H1 (cell line): ENCODE measurements around the gene G3BP1. TPM values are rescaled to one million over a fixed set of nuclear protein-coding genes. Genes with fewer than 3 reads are reported as not detected.
A peak's percentile ranks its signal among the peaks of the same experiment; 100 is the strongest.

Experiments
- CTCF ChIA-PET: fragments of 300-600 bp; sonication (Branson Sonifier 250); formaldehyde crosslinking; loops from one replicate; lab custom pipeline; 2021; ENCODE audit not compliant: partially characterized antibody; lab: Charles Lee
- POLR2A ChIA-PET: fragments of 300-600 bp; sonication (Branson Sonifier 250); formaldehyde crosslinking; loops from one replicate; lab custom pipeline; 2021; ENCODE audit warnings: inconsistent platforms; ENCODE audit not compliant: partially characterized antibody; lab: Charles Lee
- DNase-seq, 2 experiments: peaks; one replicate each; pipeline versions ENCODE4 v3.0.0 to v3.0.0-alpha.2; 2010 to 2022; ENCODE audit warnings: low spot score in 2 of 2, low read depth in 1 of 2, mixed read lengths in 1 of 2
- FAIRE-seq: peaks from 2 replicates; lab custom pipeline; 2011; peaks lifted over from hg19 to GRCh38; lab: Jason Lieb, UNC
- H2AFZ ChIP-seq: 2 replicates; pipeline ENCODE4 v1.8.1; 2012; ENCODE audit warnings: low read length, inconsistent platforms
- H2AK5ac ChIP-seq: 2 replicates; pipeline ENCODE4 v1.6.1; 2013; ENCODE audit warnings: low read depth, low read length
- H2BK120ac ChIP-seq: replicated peaks from 2 replicates; pipeline ENCODE3; 2013; ENCODE audit warnings: low read depth, low read length, inconsistent platforms
- H2BK12ac ChIP-seq: 2 replicates; pipeline ENCODE4 v1.6.1; 2013; ENCODE audit warnings: low read depth, low read length
- H2BK15ac ChIP-seq: 2 replicates; pipeline ENCODE4 v1.6.1; 2013; ENCODE audit warnings: low read length
- H2BK20ac ChIP-seq: 2 replicates; pipeline ENCODE4 v1.6.1; 2013; ENCODE audit warnings: low read length
- H2BK5ac ChIP-seq: 2 replicates; pipeline ENCODE4 v1.6.1; 2013; ENCODE audit warnings: low read depth, low read length
- H3K14ac ChIP-seq: 2 replicates; pipeline ENCODE4 v1.6.1; 2013; ENCODE audit warnings: inconsistent platforms; ENCODE audit not compliant: insufficient read length
- H3K18ac ChIP-seq: 2 replicates; pipeline ENCODE4 v1.6.1; 2013; ENCODE audit warnings: low read length; ENCODE audit errors: extremely low read depth
- H3K23ac ChIP-seq: 2 replicates; pipeline ENCODE4 v1.6.1; 2013; ENCODE audit warnings: inconsistent platforms; ENCODE audit not compliant: insufficient read length
- H3K23me2 ChIP-seq: 2 replicates; pipeline ENCODE4 v1.6.1; 2013; ENCODE audit warnings: low read depth, low read length
- H3K27ac ChIP-seq: 2 replicates; pipeline ENCODE4 v1.6.1; 2011; ENCODE audit warnings: low read depth, low read length, inconsistent platforms
- H3K27me3 ChIP-seq, 4 experiments: replicated peaks in 1 of 4; 1 replicate in 1 of 4; 2 replicates in 3 of 4; pipeline versions ENCODE4 v1.6.1 to v1.8.1; 2011 to 2013; ENCODE audit warnings: low read length in 3 of 4, mild to moderate bottlenecking in 3 of 4, inconsistent platforms in 2 of 4, mixed read lengths in 2 of 4, moderate library complexity in 1 of 4; ENCODE audit not compliant: control insufficient read depth in 3 of 4, insufficient read depth in 3 of 4; ENCODE audit errors: extremely low read depth in 1 of 4
- H3K36me3 ChIP-seq, 4 experiments: 2 replicates each; pipeline versions ENCODE4 v1.6.1 to v1.8.1; 2011 to 2013; ENCODE audit warnings: mild to moderate bottlenecking in 4 of 4, low read length in 3 of 4, moderate library complexity in 2 of 4, control low read depth in 1 of 4, inconsistent platforms in 1 of 4; ENCODE audit not compliant: insufficient read depth in 4 of 4, control insufficient read depth in 2 of 4
- H3K4ac ChIP-seq: replicated peaks from 2 replicates; pipeline ENCODE3; 2013; ENCODE audit warnings: low read length, low read depth, mixed read lengths, inconsistent platforms; ENCODE audit not compliant: insufficient read length
- H3K4me1 ChIP-seq, 4 experiments: replicated peaks in 1 of 4; 1 replicate in 1 of 4; 2 replicates in 3 of 4; pipeline versions ENCODE4 v1.6.1 to v1.8.1; 2011 to 2013; ENCODE audit warnings: low read length in 3 of 4, inconsistent platforms in 2 of 4, mixed read lengths in 1 of 4; ENCODE audit not compliant: insufficient read depth in 4 of 4, control insufficient read depth in 3 of 4
- H3K4me2 ChIP-seq, 2 experiments: 2 replicates each; pipeline versions ENCODE4 v1.6.1 to v1.8.1; 2011 to 2013; ENCODE audit warnings: low read depth in 2 of 2, low read length in 2 of 2, control low read depth in 1 of 2, inconsistent platforms in 1 of 2, mild to moderate bottlenecking in 1 of 2; ENCODE audit not compliant: insufficient read depth in 1 of 2
- H3K4me3 ChIP-seq, 4 experiments: fragments of 200-600, 300-600 bp in 1 of 4; sonication (generic), shearing (Covaris generic), sonication (Bioruptor Twin) in 1 of 4; 2 replicates each; pipeline versions ENCODE4 v1.5.1 to v1.8.1; 2011 to 2016; ENCODE audit warnings: low read length in 4 of 4, low read depth in 3 of 4, control low read depth in 2 of 4, inconsistent platforms in 2 of 4, mild to moderate bottlenecking in 2 of 4, mixed read lengths in 1 of 4, moderate library complexity in 1 of 4; ENCODE audit not compliant: insufficient read depth in 2 of 4; ENCODE audit errors: extremely low read depth in 1 of 4
- H3K56ac ChIP-seq: replicated peaks from 2 replicates; pipeline ENCODE3; 2013; ENCODE audit warnings: low read depth, mild to moderate bottlenecking, mixed read lengths, low read length, inconsistent platforms; ENCODE audit not compliant: insufficient read length
- H3K79me1 ChIP-seq: 2 replicates; pipeline ENCODE4 v1.6.1; 2013; ENCODE audit warnings: low read depth, low read length, control low read depth
- H3K79me2 ChIP-seq, 2 experiments: 2 replicates each; pipeline versions ENCODE4 v1.6.1 to v1.8.1; 2012 to 2013; ENCODE audit warnings: low read length in 2 of 2, mild to moderate bottlenecking in 2 of 2, inconsistent platforms in 1 of 2; ENCODE audit not compliant: insufficient read depth in 2 of 2, control insufficient read depth in 1 of 2
- H3K9ac ChIP-seq, 4 experiments: replicated peaks in 1 of 4; 1 replicate in 1 of 4; 2 replicates in 3 of 4; pipeline versions ENCODE4 v1.6.1 to v1.8.1; 2011 to 2013; ENCODE audit warnings: low read depth in 3 of 4, low read length in 3 of 4, control low read depth in 2 of 4, mild to moderate bottlenecking in 2 of 4, moderate library complexity in 2 of 4, inconsistent platforms in 1 of 4; ENCODE audit errors: extremely low read depth in 1 of 4
- H3K9me3 ChIP-seq, 2 experiments: 2 replicates each; pipeline versions ENCODE4 v1.6.1 to v1.8.1; 2012 to 2013; ENCODE audit warnings: mild to moderate bottlenecking in 2 of 2, moderate library complexity in 2 of 2, control low read depth in 1 of 2, inconsistent platforms in 1 of 2, low read depth in 1 of 2, low read length in 1 of 2, mixed read lengths in 1 of 2; ENCODE audit not compliant: insufficient read depth in 2 of 2
- H4K20me1 ChIP-seq, 2 experiments: replicated peaks in 1 of 2; 2 replicates each; pipeline versions ENCODE3 to v1.8.1; 2011 to 2013; ENCODE audit warnings: inconsistent platforms in 2 of 2, low read length in 2 of 2, mild to moderate bottlenecking in 1 of 2; ENCODE audit not compliant: insufficient read depth in 2 of 2, control insufficient read depth in 1 of 2
- H4K5ac ChIP-seq: 2 replicates; pipeline ENCODE4 v1.6.1; 2013; ENCODE audit warnings: low read length, low read depth, mixed read lengths, inconsistent platforms; ENCODE audit not compliant: insufficient read length
- H4K8ac ChIP-seq: 2 replicates; pipeline ENCODE4 v1.8.0; 2013; ENCODE audit warnings: mild to moderate bottlenecking, moderate library complexity, low read length, inconsistent platforms; ENCODE audit not compliant: insufficient read depth; ENCODE audit errors: extremely low read depth
- H4K91ac ChIP-seq: replicated peaks from 2 replicates; pipeline ENCODE3; 2013; ENCODE audit warnings: low read length, mixed read lengths, inconsistent platforms; ENCODE audit not compliant: insufficient read length
- POLR2A ChIP-seq, 2 experiments: IDR thresholded peaks; 1 replicate in 1 of 2; 2 replicates in 1 of 2; pipeline ENCODE4 v1.6.1; 2011; ENCODE audit warnings: low read depth in 2 of 2, low read length in 2 of 2, mild to moderate bottlenecking in 2 of 2; ENCODE audit errors: control extremely low read depth in 1 of 2
- RNF2 ChIP-seq: fragments of 200-900, 300-1000 bp; sonication (generic); IDR thresholded peaks from 2 replicates; pipeline ENCODE4 v1.7.1; 2016; ENCODE audit warnings: borderline replicate concordance, low read depth, mild to moderate bottlenecking, antibody characterized with exemption, low read length; ENCODE audit not compliant: poor library complexity, severe bottlenecking; ENCODE audit errors: missing control alignments
- SAP30 ChIP-seq: fragments of 300-600 bp; sonication (generic); IDR thresholded peaks from 2 replicates; pipeline ENCODE4 v1.7.1; 2012; ENCODE audit warnings: low read length, moderate library complexity, mild to moderate bottlenecking, inconsistent platforms; ENCODE audit not compliant: insufficient read depth, insufficient replicate concordance
- SIX5 ChIP-seq: IDR thresholded peaks from 2 replicates; pipeline ENCODE4 v1.6.1; 2011; ENCODE audit warnings: mild to moderate bottlenecking, low read depth, low read length
- WGBS, 2 experiments: shearing (Covaris generic) in 1 of 2; methylation state at CpG; one replicate each; pipeline versions ENCODE4 v1.1.6 to v1.1.7; 2013 to 2015; ENCODE audit warnings: low lambda C conversion rate in 2 of 2, mixed read lengths in 2 of 2, inconsistent platforms in 1 of 2, low coverage in 1 of 2, missing lambda C conversion rate in 1 of 2; ENCODE audit not compliant: insufficient replicate concordance in 2 of 2, insufficient coverage in 1 of 2, insufficient read length in 1 of 2; ENCODE audit errors: extremely low coverage in 1 of 2, missing lambda C conversion rate in 1 of 2; 5-methylcytosine and 5-hydroxymethylcytosine counted together
- polyA plus RNA-seq, 7 experiments: library from polyadenylated mRNA; depleted of rRNA in 3 of 7; stranded (reverse) in 5 of 7; unstranded in 2 of 7; fragments of >200 nt in 5 of 7; fragments of 200-250 nt in 2 of 7; gene quantifications; 1 replicate in 5 of 7; 2 replicates in 1 of 7; 4 replicates in 1 of 7; pipeline versions ENCODE4 v1.2.1 to v1.2.3, GENCODE V29; 2011 to 2013; ENCODE audit warnings: missing spikeins in 2 of 7, mixed read lengths in 2 of 7
- total RNA-seq: library from RNA; stranded (reverse); fragmentation: NEBNext Ultra II Directional; extraction: Animal tissue kit (Norgen Biotek cat#: 25700); gene quantifications from 2 replicates; pipeline ENCODE4 v1.2.1, GENCODE V29; 2021

G3BP1 gene
- total and polyA plus RNA-seq, 2 of the 8 experiments (the other 6 are each of a cell fraction or from before 2014, with no cell fraction given): 71.2 to 516 TPM

GRCh38 chr5:151775025-151775606 is 3.4 kb downstream of the G3BP1 start:
- ChIA-PET POLR2A (interaction anchor here (1.2 to 6.7 kb wide), 5 partner anchors 12 to 41 kb away, joined by 3 to 182 read pairs (median 50); partner anchors contain the start of gene ATOX1), CTCF (no interaction called here)
- peaks cover 71 to 84% of the 10 kb centered on the region in 2 experiments for H3K79me2 ChIP-seq
- H2BK12ac ChIP-seq: no peak overlapping the region
- WGBS, 2 experiments: 66% methylated on average over 3 of the region's 3 CpGs; no CpG with 5 or more reads in 1 of the 2 experiments
- no peak overlapping the region for H3K56ac ChIP-seq
- no peak overlapping the region for H4K8ac ChIP-seq
- peaks cover 1 to 14% (median 7%) of the 10 kb centered on the region in 4 experiments; a peak in 5 of 7 replicates for H3K4me1 ChIP-seq
- H3K36me3 ChIP-seq: peaks cover 0 to 20% (median 5%) of the 10 kb centered on the region in 4 experiments; a peak in 4 of 8 replicates
- no peak overlapping the region for H4K5ac ChIP-seq
- H3K23ac ChIP-seq: no peak overlapping the region
- H3K4me2 ChIP-seq: peak overlapping the region; percentile 34 to 90; a peak in 3 of 4 replicates
- no peak overlapping the region for H2AK5ac ChIP-seq
- H2AFZ ChIP-seq: no peak overlapping the region
- H2BK5ac ChIP-seq: no peak overlapping the region
- TF ChIP-seq POLR2A (IDR thresholded peaks at IDR 0.05; ENCODE audit: control extremely low read depth in 1 of 2, low read depth in 2 of 2, low read length in 2 of 2): 0 out of 3 replicates have a peak, but pooled peaks of 1 of the 2 experiments have one; percentile 16
- no peak for TF ChIP-seq SAP30
- no peak for TF ChIP-seq SIX5
- TF ChIP-seq RNF2: no peak
- no peak overlapping the region for H2BK120ac ChIP-seq
- peak overlapping the region in 1 of 4 experiments; percentile 99; a peak in 2 of 8 replicates for H3K4me3 ChIP-seq
- H2BK20ac ChIP-seq: no peak overlapping the region
- FAIRE-seq (no peak), DNase-seq (no peak)
- peaks cover 42 to 58% of the 10 kb centered on the region in 2 experiments for H4K20me1 ChIP-seq
- no peaks in the 10 kb centered on the region for H3K9me3 ChIP-seq
- no peak overlapping the region for H3K9ac ChIP-seq
- H3K4ac ChIP-seq: no peak overlapping the region
- no peaks in the 10 kb centered on the region for H3K27me3 ChIP-seq
- H2BK15ac ChIP-seq: no peak overlapping the region
- H3K23me2 ChIP-seq: peaks cover 5% of the 10 kb centered on the region
- H3K14ac ChIP-seq: no peak overlapping the region
- H3K79me1 ChIP-seq: no peaks in the 10 kb centered on the region
- no peak overlapping the region for H3K18ac ChIP-seq
- H4K91ac ChIP-seq: no peak overlapping the region
- no peak overlapping the region for H3K27ac ChIP-seq
